GM12891 (cell line): ENCODE results near the gene TBCA.
"Not testable (repeated sequence)": the region's sequence is repeated elsewhere in the genome, so short reads cannot be mapped to it uniquely, and the experiment has no call there.

Experiments
- DNase-seq: peaks from one replicate; pipeline ENCODE4 v3.0.0; 2011; ENCODE audit warnings: low spot score; ENCODE audit not compliant: insufficient read length
- FAIRE-seq: peaks from 2 replicates; lab custom pipeline; 2011; peaks lifted over from hg19 to GRCh38; lab: Jason Lieb, UNC
- PAX5 ChIP-seq: IDR thresholded peaks from 2 replicates; pipeline ENCODE4 v1.6.1; 2011; ENCODE audit warnings: low read length, moderate library complexity, mild to moderate bottlenecking; ENCODE audit not compliant: insufficient read depth, severe bottlenecking
- POLR2A ChIP-seq: IDR thresholded peaks from 2 replicates; pipeline ENCODE4 v1.6.1; 2011; ENCODE audit warnings: low read depth, low read length, control low read depth
- POLR2AphosphoS5 ChIP-seq: IDR thresholded peaks from 2 replicates; pipeline ENCODE4 v1.6.1; 2011; ENCODE audit warnings: low read depth, low read length, control low read depth
- POU2F2 ChIP-seq: IDR thresholded peaks from 2 replicates; pipeline ENCODE4 v1.6.1; 2011; ENCODE audit warnings: low read depth, mild to moderate bottlenecking, control low read depth, low read length, moderate library complexity
- SPI1 ChIP-seq: IDR thresholded peaks from 2 replicates; pipeline ENCODE4 v1.6.1; 2011; ENCODE audit warnings: low read depth, low read length, control low read depth
- TAF1 ChIP-seq: IDR thresholded peaks from 2 replicates; pipeline ENCODE4 v1.6.1; 2011; ENCODE audit warnings: low read depth, low read length, control low read depth

Gene TBCA

GRCh38 chr5:77773734-77774280, 2.3 kb downstream of the TBCA start:
- DNase-seq (no peak), FAIRE-seq (no peak)
- TF ChIP-seq POLR2AphosphoS5 = no peak
- no peak for TF ChIP-seq SPI1
- no peak for TF ChIP-seq POU2F2
- no peak for TF ChIP-seq TAF1
- TF ChIP-seq PAX5 = no peak
- TF ChIP-seq POLR2A = no peak

GRCh38 chr5:77772729-77773128, 3.4 kb downstream of the TBCA start:
- DNase-seq = no peak
- TF ChIP-seq SPI1 (no peak), POU2F2 (no peak), TAF1 (no peak), POLR2AphosphoS5 (no peak), PAX5 (no peak)
- FAIRE-seq = no peak

- TF ChIP-seq POU2F2 (no peak), TAF1 (no peak), SPI1 (no peak), POLR2A (0 out of 2 replicates have a peak, but pooled peaks have one; percentile 38), PAX5 (no peak), POLR2AphosphoS5 (peak; percentile 61; the same call in 1 of the 2 replicates)
- no peak for FAIRE-seq
These were observed 4.7 kb downstream of the TBCA start for GRCh38 chr5:77771452-77771851.

GRCh38 chr5:77770293-77771005, 5.7 kb downstream of the TBCA start:
- DNase-seq (no peak), FAIRE-seq (no peak)
- no peak for TF ChIP-seq SPI1
- TF ChIP-seq TAF1 = no peak
- TF ChIP-seq PAX5 = no peak
- TF ChIP-seq POLR2A = no peak
- TF ChIP-seq POLR2AphosphoS5 = no peak
- TF ChIP-seq POU2F2 = no peak

More at GRCh38 chr5:77771452-77771851, 4.7 kb downstream of the TBCA start:
- no peak for DNase-seq

- FAIRE-seq = no peak
- no peak for DNase-seq
- TF ChIP-seq TAF1 (no peak), POLR2AphosphoS5 (no peak), SPI1 (no peak), POLR2A (no peak), PAX5 (no peak), POU2F2 (no peak)
These were observed 7.2 kb downstream of the TBCA start for GRCh38 chr5:77768978-77769377.

- no peak for FAIRE-seq
- no peak for TF ChIP-seq PAX5
- TF ChIP-seq POLR2AphosphoS5 = 0 out of 2 replicates have a peak, but pooled peaks have one; percentile 30
- DNase-seq = no peak
These were observed 8.8 kb downstream of the TBCA start for GRCh38 chr5:77767301-77767700.

GRCh38 chr5:77761606-77762005, 14.5 kb downstream of the TBCA start:
- no peak for DNase-seq
- no peak for TF ChIP-seq PAX5
- TF ChIP-seq SPI1 = no peak
- TF ChIP-seq TAF1 = no peak
- no peak for TF ChIP-seq POLR2AphosphoS5
- TF ChIP-seq POU2F2 = no peak
- no peak for TF ChIP-seq POLR2A
- FAIRE-seq = no peak

GRCh38 chr5:77758141-77758938, 17.8 kb downstream of the TBCA start:
- TF ChIP-seq POLR2A (no peak), SPI1 (no peak), POLR2AphosphoS5 (no peak), PAX5 (no peak), TAF1 (no peak), POU2F2 (no peak)
- DNase-seq (no peak), FAIRE-seq (no peak)

- DNase-seq = no peak
- no peak for FAIRE-seq
- TF ChIP-seq POU2F2 = no peak
- no peak for TF ChIP-seq PAX5
These were observed 24.7 kb downstream of the TBCA start for GRCh38 chr5:77751328-77752023.

- peak; percentile 16 for FAIRE-seq
- DNase-seq = not testable (repeated sequence)
These were observed 25.2 kb downstream of the TBCA start for GRCh38 chr5:77750928-77751327.
